HG02938 (cell line): ENCODE measurements around the gene CACNA1C.
"Not testable (repeated sequence)": the region's sequence is repeated elsewhere in the genome, so short reads cannot be mapped to it uniquely, and the experiment has no call there.

Experiments
- ATAC-seq: cut with Tn5 transposase; IDR thresholded peaks from one replicate; pipeline ENCODE4 v1.9.1; 2021; ENCODE audit warnings: mild to moderate bottlenecking, moderate library complexity; ENCODE audit not compliant: unreplicated experiment

CACNA1C gene

GRCh38 chr12:2110127-2110526 lies 57.3 kb downstream of the CACNA1C start:
- no peak for ATAC-seq

- ATAC-seq = no peak
These were observed 58.2 kb downstream of the CACNA1C start for GRCh38 chr12:2110849-2111566.

- no peak for ATAC-seq
These were observed 59.0 kb downstream of the CACNA1C start for GRCh38 chr12:2111826-2112225.

- no peak for ATAC-seq
These were observed 59.6 kb downstream of the CACNA1C start for GRCh38 chr12:2112401-2112800.

- no peak for ATAC-seq
These were observed 60.5 kb downstream of the CACNA1C start for GRCh38 chr12:2113119-2113912.

- ATAC-seq = no peak
These were observed 61.3 kb downstream of the CACNA1C start for GRCh38 chr12:2114071-2114470.

GRCh38 chr12:2115101-2115845 lies 62.5 kb downstream of the CACNA1C start:
- ATAC-seq = no peak

- ATAC-seq = no peak
These were observed 64.8 kb downstream of the CACNA1C start for GRCh38 chr12:2117541-2117940.

GRCh38 chr12:2118061-2118460 lies 65.3 kb downstream of the CACNA1C start:
- no peak for ATAC-seq

GRCh38 chr12:2118481-2119255 lies 65.9 kb downstream of the CACNA1C start:
- no peak for ATAC-seq

- no peak for ATAC-seq
These were observed 66.5 kb downstream of the CACNA1C start for GRCh38 chr12:2119266-2119665.

- no peak for ATAC-seq
These were observed 68.4 kb downstream of the CACNA1C start for GRCh38 chr12:2120982-2121758.

- no peak for ATAC-seq
These were observed 71.8 kb downstream of the CACNA1C start for GRCh38 chr12:2124466-2125023.

- ATAC-seq = no peak
These were observed 73.1 kb downstream of the CACNA1C start for GRCh38 chr12:2125651-2126522.

- ATAC-seq = no peak
These were observed 74.1 kb downstream of the CACNA1C start for GRCh38 chr12:2126676-2127406.

- ATAC-seq = no peak
These were observed 76.3 kb downstream of the CACNA1C start for GRCh38 chr12:2129076-2129475.

- not testable (repeated sequence) for ATAC-seq
These were observed 83.1 kb downstream of the CACNA1C start for GRCh38 chr12:2135661-2136418.
